ENCODE measurements around the gene NIN.

Gene NIN

GRCh38 chr14:50759800-50760543, 71.0 kb downstream of the NIN start:
- DNase-seq (ENCODE audit: low read depth), result no peak

GRCh38 chr14:50758945-50759344, 72.0 kb downstream of the NIN start:
- DNase-seq (ENCODE audit: low read depth), result no peak

GRCh38 chr14:50758305-50758704, 72.7 kb downstream of the NIN start:
- no peak for DNase-seq (ENCODE audit: low read depth)

- no peak for DNase-seq (ENCODE audit: low read depth)
Observed at GRCh38 chr14:50757702-50758101, 73.3 kb downstream of the NIN start.

- DNase-seq (ENCODE audit: low read depth), result no peak
Observed at GRCh38 chr14:50756300-50756699, 74.7 kb downstream of the NIN start.

- DNase-seq (ENCODE audit: low read depth), result no peak
Observed at GRCh38 chr14:50750323-50750722, 80.6 kb downstream of the NIN start.

- DNase-seq (ENCODE audit: low read depth), result no peak
Observed at GRCh38 chr14:50745401-50746058, 85.4 kb downstream of the NIN start.

- no peak for DNase-seq (ENCODE audit: low read depth)
Observed at GRCh38 chr14:50744231-50744630, 86.7 kb downstream of the NIN start.

GRCh38 chr14:50741567-50741966, 89.4 kb downstream of the NIN start:
- DNase-seq (ENCODE audit: low read depth), result no peak

GRCh38 chr14:50740856-50741255, 90.1 kb downstream of the NIN start:
- no peak for DNase-seq (ENCODE audit: low read depth)

GRCh38 chr14:50739186-50739585, 91.8 kb downstream of the NIN start:
- DNase-seq (ENCODE audit: low read depth), result no peak

GRCh38 chr14:50736932-50737419, 94.0 kb downstream of the NIN start:
- no peak for DNase-seq (ENCODE audit: low read depth)

- no peak for DNase-seq (ENCODE audit: low read depth)
Observed at GRCh38 chr14:50734950-50735695, 95.8 kb downstream of the NIN start.

- DNase-seq (ENCODE audit: low read depth), result no peak
Observed at GRCh38 chr14:50733494-50733893, 97.5 kb downstream of the NIN start.

GRCh38 chr14:50728836-50729235, 102.1 kb downstream of the NIN start:
- no peak for DNase-seq (ENCODE audit: low read depth)

GRCh38 chr14:50726372-50727107, 104.4 kb downstream of the NIN start:
- no peak for DNase-seq (ENCODE audit: low read depth)

GRCh38 chr14:50725761-50726160, 105.2 kb downstream of the NIN start:
- DNase-seq (ENCODE audit: low read depth), result no peak

- DNase-seq (ENCODE audit: low read depth), result no peak
Observed at GRCh38 chr14:50719911-50720759, 110.8 kb downstream of the NIN start.

GRCh38 chr14:50718949-50719348, 112.0 kb downstream of the NIN start:
- no peak for DNase-seq (ENCODE audit: low read depth)

- no peak for DNase-seq (ENCODE audit: low read depth)
Observed at GRCh38 chr14:50717811-50718210, 113.2 kb downstream of the NIN start.

- DNase-seq (ENCODE audit: low read depth), result no peak
Observed at GRCh38 chr14:50714450-50715073, 116.4 kb downstream of the NIN start.
